ENCODE measurements around the gene SNX4. TPM values are rescaled to one million over a fixed set of nuclear protein-coding genes. Genes with fewer than 3 reads are reported as not detected.

SNX4 gene
- total and polyA plus RNA-seq, 2 of the 4 experiments (the other 2 are of a cell fraction): 10.7 to 25.6 TPM

DNA sequence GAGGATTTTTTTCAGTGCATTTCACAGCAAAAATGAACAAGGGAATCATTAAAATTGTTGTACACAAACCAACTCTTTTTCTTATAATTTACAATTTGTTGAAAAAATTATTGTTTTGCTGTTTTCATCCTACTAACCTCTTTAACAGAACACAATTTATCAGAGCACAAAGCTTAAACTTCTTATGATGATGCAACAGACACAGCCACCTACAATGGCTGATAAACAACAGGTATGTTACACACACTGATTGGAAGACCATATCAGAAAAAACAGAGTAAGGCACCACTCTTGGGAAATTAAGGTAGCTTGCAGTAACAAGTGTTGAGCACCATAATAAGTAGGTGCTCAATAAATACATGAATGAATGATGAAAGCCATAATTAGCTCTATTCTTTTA is 8.9 kb upstream of the SNX4 start:
- Histone ChIP-seq H3K9me3 (ENCODE audit: control insufficient read depth, insufficient read depth, low read length) (no peaks in the 10 kb centered on the region), H2AK5ac (ENCODE audit: low read depth, low read length) (no peak overlapping the region), H4K20me1 (ENCODE audit: insufficient read depth, low read length) (no peaks in the 10 kb centered on the region), H2BK120ac (ENCODE audit: low read depth, low read length) (no peak overlapping the region), H3K14ac (replicated peaks; ENCODE audit: low read depth, low read length) (no peak overlapping the region), H3K4me3 (ENCODE audit: insufficient read depth, low read depth, low read length) (no peak overlapping the region), H3K56ac (ENCODE audit: extremely low read depth, insufficient read depth, low read length) (no peak overlapping the region), H3K9ac (ENCODE audit: low read depth, low read length) (no peak overlapping the region), H3K27me3 (ENCODE audit: control insufficient read depth, insufficient read depth, low read length) (no peaks in the 10 kb centered on the region), H3K79me1 (ENCODE audit: low read depth in 1 of 2, low read length in 2 of 2) (no peaks in the 10 kb centered on the region), H3K23ac (ENCODE audit: low read depth, low read length) (no peak overlapping the region), H3K4me1 (ENCODE audit: control insufficient read depth, insufficient read depth, low read length) (no peaks in the 10 kb centered on the region), H3K27ac (ENCODE audit: insufficient read depth, low read length) (no peak overlapping the region), H3K36me3 (ENCODE audit: control insufficient read depth, insufficient read depth, low read length) (peaks cover 5% of the 10 kb centered on the region; the same call in 1 of the 2 replicates), H3K4me2 (ENCODE audit: low read depth, low read length) (no peak overlapping the region), H4K8ac (ENCODE audit: low read depth in 2 of 2, low read length in 2 of 2) (no peak overlapping the region), H2BK5ac (ENCODE audit: low read depth, low read length, poor library complexity, severe bottlenecking) (no peak overlapping the region), H2BK20ac (ENCODE audit: low read depth, low read length) (no peak overlapping the region), H2AK9ac (replicated peaks; ENCODE audit: low read depth, low read length, poor library complexity) (no peak overlapping the region), H4K91ac (ENCODE audit: insufficient read depth, low read depth, low read length) (no peak overlapping the region), H3K9me1 (ENCODE audit: insufficient read depth, low read length) (0 out of 2 replicates have a peak, but pooled peaks cover 2% of the 10 kb centered on the region), H4K5ac (ENCODE audit: low read depth, low read length) (no peak overlapping the region), H2AFZ (replicated peaks; ENCODE audit: low read length, poor library complexity) (no peak overlapping the region), H2BK15ac (ENCODE audit: low read depth, low read length) (no peak overlapping the region), H3K18ac (ENCODE audit: low read depth, low read length) (no peak overlapping the region), H3K4ac (ENCODE audit: low read depth, low read length) (no peak overlapping the region)
- DNase-seq (no peak), ATAC-seq (ENCODE audit: low read depth) (no peak)
- POLR2A ChIA-PET (ENCODE audit: unreplicated experiment): no interaction called here
- BruUV-seq (replicated peaks): no TSS peak
- in situ Hi-C loops (cut with MboI; ENCODE audit: low sequenced_read_pairs) (no loop called here), intact Hi-C loops (cut with micrococcal nuclease) (no loop called here), dilution Hi-C loops (cut with HindIII; ENCODE audit: low sequenced_read_pairs, unreplicated experiment) (no loop called here)
- CTCF ChIA-PET: no interaction called here
- TF ChIP-seq RAD21 (IDR thresholded peaks at IDR 0.05; ENCODE audit: low read length) (no peak), CEBPB (IDR thresholded peaks at IDR 0.05; ENCODE audit: low read depth, low read length) (peak; percentile 52), MXI1 (IDR thresholded peaks at IDR 0.05; ENCODE audit: borderline replicate concordance, low read depth, low read length) (no peak)
- TF ChIP-seq, protein P1, sequence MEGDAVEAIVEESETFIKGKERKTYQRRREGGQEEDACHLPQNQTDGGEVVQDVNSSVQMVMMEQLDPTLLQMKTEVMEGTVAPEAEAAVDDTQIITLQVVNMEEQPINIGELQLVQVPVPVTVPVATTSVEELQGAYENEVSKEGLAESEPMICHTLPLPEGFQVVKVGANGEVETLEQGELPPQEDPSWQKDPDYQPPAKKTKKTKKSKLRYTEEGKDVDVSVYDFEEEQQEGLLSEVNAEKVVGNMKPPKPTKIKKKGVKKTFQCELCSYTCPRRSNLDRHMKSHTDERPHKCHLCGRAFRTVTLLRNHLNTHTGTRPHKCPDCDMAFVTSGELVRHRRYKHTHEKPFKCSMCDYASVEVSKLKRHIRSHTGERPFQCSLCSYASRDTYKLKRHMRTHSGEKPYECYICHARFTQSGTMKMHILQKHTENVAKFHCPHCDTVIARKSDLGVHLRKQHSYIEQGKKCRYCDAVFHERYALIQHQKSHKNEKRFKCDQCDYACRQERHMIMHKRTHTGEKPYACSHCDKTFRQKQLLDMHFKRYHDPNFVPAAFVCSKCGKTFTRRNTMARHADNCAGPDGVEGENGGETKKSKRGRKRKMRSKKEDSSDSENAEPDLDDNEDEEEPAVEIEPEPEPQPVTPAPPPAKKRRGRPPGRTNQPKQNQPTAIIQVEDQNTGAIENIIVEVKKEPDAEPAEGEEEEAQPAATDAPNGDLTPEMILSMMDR (conservative IDR thresholded peaks at IDR 0.05; ENCODE audit: low read depth, low read length): no peak
